ENCODE results near the gene CD247.

GRCh38 chr1:167507719-167508118 is 10.6 kb downstream of the CD247 start:
- TF ChIP-seq POLR2A (IDR thresholded peaks at IDR 0.05; ENCODE audit: low read length) (no peak), GATA1 (IDR thresholded peaks at IDR 0.05; ENCODE audit: low read depth, low read length) (no peak)

All from erythroblast (primary cell).